GM06990 (cell line): Measurements from ENCODE around the gene MYL4.

Experiments used
- DNase-seq: peaks from one replicate; pipeline ENCODE4 v3.0.0-alpha.2; 2011; ENCODE audit not compliant: insufficient read length; ENCODE audit errors: extremely low read depth
- H3K27me3 ChIP-seq: replicated peaks from 2 replicates; pipeline ENCODE4 v1.6.0; 2011; ENCODE audit warnings: low read length; ENCODE audit not compliant: control insufficient read depth, insufficient read depth
- H3K36me3 ChIP-seq: 2 replicates; pipeline ENCODE4 v1.5.1; 2011; ENCODE audit warnings: low read length; ENCODE audit not compliant: control insufficient read depth, insufficient read depth
- H3K4me3 ChIP-seq: replicated peaks from 2 replicates; pipeline ENCODE4 v1.5.1; 2011; ENCODE audit warnings: low read depth, mild to moderate bottlenecking, control low read depth, low read length
- TF ChIP-seq, protein P1 (sequence below): IDR thresholded peaks from 2 replicates; pipeline ENCODE4 v1.5.1; 2011; ENCODE audit warnings: low read length, control low read depth, mild to moderate bottlenecking, inconsistent platforms; ENCODE audit not compliant: insufficient read depth, poor library complexity, severe bottlenecking

The MYL4 gene

DNA sequence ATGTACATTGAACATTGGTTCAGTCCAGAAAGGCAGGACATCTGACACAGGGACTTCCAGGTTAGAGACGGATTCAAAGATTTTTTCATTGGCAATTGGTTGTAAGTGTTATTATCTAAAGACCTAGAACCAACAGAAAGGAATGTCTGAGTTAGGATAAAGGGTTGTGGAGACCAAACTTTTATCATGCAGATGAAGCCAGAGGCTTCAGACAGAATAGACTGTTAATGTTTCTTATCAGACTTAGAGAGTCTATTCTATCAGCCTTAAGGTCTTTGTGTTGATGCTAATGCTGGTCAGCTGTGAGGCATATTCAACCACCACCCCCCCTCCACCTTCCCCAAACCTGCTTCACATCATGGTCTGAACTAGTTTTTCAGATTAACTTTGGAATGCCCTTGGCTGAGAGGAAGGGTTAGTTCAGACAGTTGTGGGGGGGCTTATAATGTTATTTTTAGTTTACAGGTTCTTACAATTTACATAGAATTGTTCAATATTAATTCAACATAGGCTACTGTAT, 42.3 kb downstream of the MYL4 start:
- DNase-seq = no peak
- Histone ChIP-seq H3K4me3 (no peak overlapping the region), H3K36me3 (no peaks in the 10 kb centered on the region), H3K27me3 (no peaks in the 10 kb centered on the region)
- TF ChIP-seq, protein P1, sequence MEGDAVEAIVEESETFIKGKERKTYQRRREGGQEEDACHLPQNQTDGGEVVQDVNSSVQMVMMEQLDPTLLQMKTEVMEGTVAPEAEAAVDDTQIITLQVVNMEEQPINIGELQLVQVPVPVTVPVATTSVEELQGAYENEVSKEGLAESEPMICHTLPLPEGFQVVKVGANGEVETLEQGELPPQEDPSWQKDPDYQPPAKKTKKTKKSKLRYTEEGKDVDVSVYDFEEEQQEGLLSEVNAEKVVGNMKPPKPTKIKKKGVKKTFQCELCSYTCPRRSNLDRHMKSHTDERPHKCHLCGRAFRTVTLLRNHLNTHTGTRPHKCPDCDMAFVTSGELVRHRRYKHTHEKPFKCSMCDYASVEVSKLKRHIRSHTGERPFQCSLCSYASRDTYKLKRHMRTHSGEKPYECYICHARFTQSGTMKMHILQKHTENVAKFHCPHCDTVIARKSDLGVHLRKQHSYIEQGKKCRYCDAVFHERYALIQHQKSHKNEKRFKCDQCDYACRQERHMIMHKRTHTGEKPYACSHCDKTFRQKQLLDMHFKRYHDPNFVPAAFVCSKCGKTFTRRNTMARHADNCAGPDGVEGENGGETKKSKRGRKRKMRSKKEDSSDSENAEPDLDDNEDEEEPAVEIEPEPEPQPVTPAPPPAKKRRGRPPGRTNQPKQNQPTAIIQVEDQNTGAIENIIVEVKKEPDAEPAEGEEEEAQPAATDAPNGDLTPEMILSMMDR = no peak

DNA sequence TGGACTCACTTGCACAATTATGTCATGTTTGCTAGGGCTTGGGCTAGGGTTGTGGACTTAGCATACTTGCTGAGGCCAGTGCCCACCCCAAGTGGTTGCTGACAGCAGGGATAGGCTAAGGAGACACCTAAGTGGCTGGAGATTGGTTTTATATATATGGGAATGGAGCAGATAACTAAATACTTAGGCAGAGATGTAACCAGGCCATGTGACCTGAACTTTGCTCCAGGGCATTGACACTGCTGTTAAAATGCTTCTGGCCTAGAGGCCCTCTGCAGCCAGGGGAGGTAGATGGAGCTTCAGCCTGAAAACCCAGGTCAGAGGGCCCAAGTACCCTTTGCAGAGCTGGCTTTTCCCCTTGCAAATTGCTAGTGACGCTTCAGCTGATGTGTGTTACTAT, 43.1 kb downstream of the MYL4 start:
- no peaks in the 10 kb centered on the region for H3K27me3 ChIP-seq

DNA sequence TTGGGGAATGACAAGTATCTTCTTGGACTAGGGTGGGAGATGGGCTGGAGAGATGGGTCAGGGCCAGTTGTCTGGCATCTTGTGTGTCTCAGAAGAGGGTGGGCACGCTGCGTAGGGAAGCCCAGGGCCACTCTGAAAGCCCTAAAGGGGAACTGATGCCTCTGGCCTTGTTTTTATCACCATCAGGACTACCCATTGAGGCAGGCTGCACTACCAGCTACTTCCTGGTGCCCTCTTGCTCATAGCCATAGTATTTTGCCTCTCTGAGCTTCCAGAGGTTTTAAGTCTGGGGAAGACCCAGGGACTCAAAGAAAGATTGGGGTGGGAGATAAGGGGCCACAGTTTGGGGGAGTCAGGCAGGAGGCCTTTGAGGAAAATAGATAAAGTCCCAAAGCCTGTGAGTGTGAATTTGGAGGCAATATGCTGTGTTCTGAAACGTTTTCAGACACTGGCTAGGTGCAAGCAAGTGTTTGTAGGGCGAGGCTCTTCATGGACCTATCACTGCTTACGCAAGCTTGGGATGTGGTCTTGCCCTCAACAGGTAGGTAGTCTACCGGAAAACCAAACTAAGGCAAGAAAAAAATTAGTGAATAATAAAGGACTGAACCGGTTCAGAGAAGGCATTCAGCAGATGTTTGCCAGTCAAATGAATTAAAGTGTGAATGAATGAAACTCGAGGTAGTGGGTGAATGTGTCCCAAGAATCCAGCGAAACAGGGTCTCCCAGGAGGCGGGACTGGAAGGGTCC, 43.8 kb downstream of the MYL4 start:
- Histone ChIP-seq H3K27me3 (no peaks in the 10 kb centered on the region), H3K4me3 (peak overlapping the region; percentile 81), H3K36me3 (no peaks in the 10 kb centered on the region)
- no peak for DNase-seq
- TF ChIP-seq, protein P1 = no peak

More for the DNA sequence above, 43.1 kb downstream of the MYL4 start:
- Histone ChIP-seq H3K4me3 (no peak overlapping the region), H3K36me3 (no peaks in the 10 kb centered on the region)
- DNase-seq = no peak
- TF ChIP-seq, protein P1 = no peak

DNA sequence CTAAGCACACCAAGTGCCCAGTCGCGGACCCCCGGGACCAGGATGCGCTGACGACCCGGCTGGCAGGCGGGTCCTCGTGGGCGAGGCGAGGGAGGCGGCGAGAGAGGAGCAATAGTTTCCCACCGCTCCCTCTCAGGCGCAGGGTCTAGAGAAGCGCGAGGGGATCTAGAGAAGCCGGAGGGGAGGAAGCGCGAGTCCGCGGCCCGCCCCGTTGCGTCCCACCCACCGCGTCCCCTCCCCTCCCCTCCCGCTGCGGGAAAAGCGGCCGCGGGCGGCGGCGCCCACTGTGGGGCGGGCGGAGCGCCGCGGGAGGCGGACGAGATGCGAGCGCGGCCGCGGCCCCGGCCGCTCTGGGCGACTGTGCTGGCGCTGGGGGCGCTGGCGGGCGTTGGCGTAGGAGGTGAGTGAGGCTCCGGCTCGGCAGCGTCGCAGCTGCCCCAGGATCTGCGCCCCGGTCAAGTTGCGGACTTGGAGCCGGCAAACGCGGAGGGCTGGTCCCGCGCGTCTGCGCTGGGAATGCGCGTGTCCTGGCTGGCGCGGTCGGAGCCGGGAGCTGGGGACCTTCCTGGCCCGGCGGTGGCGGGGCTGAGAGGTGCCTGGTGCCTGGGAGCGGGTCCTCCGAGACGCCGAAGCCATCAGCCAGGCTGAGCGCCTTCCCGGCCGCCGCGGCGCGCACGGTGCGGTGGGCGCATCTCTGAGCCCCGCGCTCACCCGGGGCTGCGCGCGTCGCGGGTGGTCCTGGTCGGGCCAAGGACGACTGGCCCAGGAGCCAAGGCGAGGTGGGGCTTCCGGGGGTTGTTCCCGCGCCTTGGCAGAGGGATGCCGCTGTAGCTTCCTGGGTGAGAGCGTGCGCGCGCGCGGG, 44.6 kb downstream of the MYL4 start, which contains the start of gene ITGB3:
Gene ITGB3 (plus strand): TSS at position 287 of the 862 bp plus-strand sequence. CDS start 35 bp downstream, at position 322.
- Histone ChIP-seq H3K27me3 (no peaks in the 10 kb centered on the region), H3K4me3 (peak within 1 kb of the TSS; percentile 81), H3K36me3 (no peaks in the 10 kb centered on the region)
- TF ChIP-seq, protein P1 = peak; percentile 38
- DNase-seq = peak; percentile 88

DNA sequence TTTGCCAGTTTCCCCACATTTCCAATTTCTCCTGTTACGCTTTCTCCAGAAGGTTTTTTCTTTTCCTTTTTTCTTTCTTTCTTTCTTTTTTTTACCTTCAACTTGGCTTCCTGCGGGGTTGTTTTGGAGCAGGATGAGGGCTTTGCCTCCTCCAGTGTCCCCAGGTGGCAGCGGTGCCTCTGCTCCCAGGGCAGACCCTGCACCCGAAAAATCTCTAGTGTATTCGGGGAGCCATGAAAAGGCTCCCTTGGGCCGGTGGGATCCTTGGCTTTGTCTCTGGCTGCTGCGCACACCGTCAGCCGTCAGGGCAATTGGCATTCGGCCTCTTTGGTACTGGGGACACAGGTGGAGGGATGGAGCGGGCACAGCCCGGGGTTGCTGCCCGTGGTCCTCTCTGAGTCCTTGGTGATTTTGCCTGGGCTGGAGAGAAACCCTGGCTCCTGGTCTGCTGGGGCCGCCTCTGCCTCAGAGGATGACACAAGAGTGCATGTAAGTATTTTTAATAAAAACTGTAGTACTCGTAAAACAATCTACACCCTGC, 45.3 kb downstream of the MYL4 start:
- no peaks in the 10 kb centered on the region for H3K27me3 ChIP-seq
- peak overlapping the region; percentile 81 for H3K4me3 ChIP-seq
- no peak for DNase-seq
- no peaks in the 10 kb centered on the region for H3K36me3 ChIP-seq
- TF ChIP-seq, protein P1 = peak; percentile 6
